HCT116 (cell line): Measurements from ENCODE around the gene MEF2D. TPM values are rescaled to one million over a fixed set of nuclear protein-coding genes. Genes with fewer than 3 reads are reported as not detected.

Experiments used
- ATAC-seq: fragments of 200-7000 bp; cut with Tn5 transposase; 2 replicates; pipeline ENCODE4 v1.9.1; 2020; ENCODE audit warnings: mild to moderate bottlenecking, moderate library complexity
- BruUV-seq: library from RNA; stranded (reverse); fragments of 400-500 nt; replicated peaks from 2 replicates; lab custom pipeline; 2021; lab: Mats Ljungman, UMichigan
- CTCF ChIA-PET: fragments of 300-600 bp; sonication (Branson Sonifier 250); formaldehyde crosslinking; loops from one replicate; lab custom pipeline; 2021; ENCODE audit warnings: antibody characterized with exemption; lab: Charles Lee
- POLR2A ChIA-PET: fragments of 300-600, 350-600 bp; sonication (Branson Sonifier 250); formaldehyde crosslinking; loops from one replicate; lab custom pipeline; 2021; ENCODE audit warnings: antibody characterized with exemption; lab: Charles Lee
- RAD21 ChIA-PET, 2 experiments: fragments of 300-600 bp; sonication (Branson Sonifier 250); formaldehyde crosslinking; loops; one replicate each; lab custom pipeline; 2023; ENCODE audit warnings: low total read pairs in 2 of 2; ENCODE audit not compliant: uncharacterized antibody in 2 of 2, unreplicated experiment in 2 of 2, low non-redundant PET in 1 of 2; lab: Charles Lee
- DNase-seq: peaks from one replicate; pipeline ENCODE4 v3.0.0-alpha.2; 2010; ENCODE audit warnings: low read depth, low spot score
- H2AFZ ChIP-seq: fragments of 200-600 bp; shearing (Covaris generic), sonication (generic); 2 replicates; pipeline ENCODE4 v1.6.1; 2017; ENCODE audit warnings: low read depth, mixed run types, mixed read lengths, antibody characterized with exemption, low read length; ENCODE audit not compliant: poor library complexity, severe bottlenecking
- H3K27ac ChIP-seq: 2 replicates; pipeline ENCODE4 v1.5.1; 2012; ENCODE audit warnings: low read depth, low read length
- H3K27me3 ChIP-seq: fragments of 200-600 bp; sonication (generic); 2 replicates; pipeline ENCODE4 v1.6.1; 2016; ENCODE audit warnings: mixed run types, low read length, mixed read lengths; ENCODE audit not compliant: insufficient read depth
- H3K36me3 ChIP-seq, 2 experiments: fragments of 200-500 bp in 1 of 2; fragments of 200-600 bp in 1 of 2; sonication (Bioruptor generic) in 1 of 2; sonication (generic) in 1 of 2; 2 replicates each; pipeline versions ENCODE4 v1.5.1 to v1.6.1; 2014 to 2016; ENCODE audit warnings: low read length in 2 of 2, inconsistent platforms in 1 of 2, mixed read lengths in 1 of 2, mixed run types in 1 of 2; ENCODE audit not compliant: insufficient read depth in 2 of 2, control insufficient read depth in 1 of 2
- H3K4me1 ChIP-seq, 2 experiments: fragments of 200-600 bp in 1 of 2; sonication (generic) in 1 of 2; 2 replicates each; pipeline versions ENCODE4 v1.5.1 to v1.6.1; 2012 to 2017; ENCODE audit warnings: low read length in 2 of 2, inconsistent platforms in 1 of 2, mild to moderate bottlenecking in 1 of 2, mixed read lengths in 1 of 2, mixed run types in 1 of 2, moderate library complexity in 1 of 2; ENCODE audit not compliant: insufficient read depth in 2 of 2, control insufficient read depth in 1 of 2
- H3K4me2 ChIP-seq: fragments of 200-600 bp; sonication (generic); 2 replicates; pipeline ENCODE4 v1.6.1; 2017; ENCODE audit warnings: mixed run types, low read length, mixed read lengths
- H3K4me3 ChIP-seq, 2 experiments: fragments of 200-600 bp in 1 of 2; sonication (generic) in 1 of 2; replicated peaks in 1 of 2; 2 replicates each; pipeline ENCODE4 v1.5.1; 2011 to 2016; ENCODE audit warnings: low read length in 2 of 2, control low read depth in 1 of 2, low read depth in 1 of 2, mild to moderate bottlenecking in 1 of 2, mixed read lengths in 1 of 2, mixed run types in 1 of 2
- H3K79me2 ChIP-seq: fragments of 200-600 bp; sonication (generic); 2 replicates; pipeline ENCODE4 v1.6.1; 2017; ENCODE audit warnings: mild to moderate bottlenecking, mixed run types, low read length, moderate library complexity, mixed read lengths; ENCODE audit not compliant: insufficient read depth
- H3K9ac ChIP-seq: fragments of 200-600 bp; sonication (generic); 2 replicates; pipeline ENCODE4 v1.6.1; 2016; ENCODE audit warnings: low read length, mixed read lengths
- H3K9me2 ChIP-seq: fragments of 200-600 bp; sonication (generic), shearing (Covaris generic); 2 replicates; pipeline ENCODE4 v1.6.1; 2017; ENCODE audit warnings: mixed run types, mild to moderate bottlenecking, moderate library complexity; ENCODE audit not compliant: insufficient read depth
- H3K9me3 ChIP-seq, 2 experiments: fragments of 200-500 bp in 1 of 2; fragments of 200-600 bp in 1 of 2; sonication (Bioruptor generic) in 1 of 2; sonication (generic) in 1 of 2; 2 replicates each; pipeline ENCODE4 v1.6.1; 2014 to 2017; ENCODE audit warnings: low read length in 2 of 2, mixed read lengths in 2 of 2, inconsistent platforms in 1 of 2, low read depth in 1 of 2, mild to moderate bottlenecking in 1 of 2, mixed run types in 1 of 2, moderate library complexity in 1 of 2; ENCODE audit not compliant: control insufficient read depth in 1 of 2, insufficient read depth in 1 of 2
- H4K20me1 ChIP-seq: fragments of 200-600 bp; sonication (generic), shearing (Covaris generic); 2 replicates; pipeline ENCODE4 v1.6.1; 2017; ENCODE audit warnings: mixed run types, mild to moderate bottlenecking, moderate library complexity; ENCODE audit not compliant: insufficient read depth
- CBX3 ChIP-seq: IDR thresholded peaks from 2 replicates; pipeline ENCODE4 v1.6.1; 2012; ENCODE audit warnings: low read depth
- EGR1 ChIP-seq: IDR thresholded peaks from 2 replicates; pipeline ENCODE4 v1.6.1; 2012; ENCODE audit warnings: low read depth
- FOSL1 ChIP-seq: IDR thresholded peaks from 2 replicates; pipeline ENCODE4 v1.6.1; 2012; ENCODE audit warnings: low read depth
- JUND ChIP-seq: IDR thresholded peaks from 2 replicates; pipeline ENCODE4 v1.6.1; 2012
- RAD21 ChIP-seq: IDR thresholded peaks from 2 replicates; pipeline ENCODE4 v1.6.1; 2012; ENCODE audit warnings: low read depth, mild to moderate bottlenecking
- SIN3A ChIP-seq: IDR thresholded peaks from 2 replicates; pipeline ENCODE4 v1.6.1; 2012; ENCODE audit warnings: low read depth
- SP1 ChIP-seq: IDR thresholded peaks from 2 replicates; pipeline ENCODE4 v1.6.1; 2012; ENCODE audit warnings: low read depth
- SRF ChIP-seq: IDR thresholded peaks from 2 replicates; pipeline ENCODE4 v1.6.1; 2012; ENCODE audit warnings: low read depth
- TCF7L2 ChIP-seq: IDR thresholded peaks from 2 replicates; pipeline ENCODE4 v1.7.0; 2011; ENCODE audit warnings: borderline replicate concordance, inconsistent platforms; ENCODE audit not compliant: insufficient read depth, insufficient read length; ENCODE audit errors: extremely low read depth
- ZNF274 ChIP-seq: fragments of 200-500 bp; sonication (Bioruptor generic); IDR thresholded peaks from 2 replicates; pipeline ENCODE4 v1.6.1; 2014; ENCODE audit warnings: mild to moderate bottlenecking, low read depth, low read length, inconsistent platforms
- intact Hi-C: fragments of 100-400 bp; cut with micrococcal nuclease; formaldehyde crosslinking; loops from 2 replicates; pipeline ENCODE4 v1.10.0; 2022
- total RNA-seq: library from RNA; stranded (reverse); gene quantifications from one replicate; pipeline ENCODE4 v1.2.1, GENCODE V29; 2021; ENCODE audit not compliant: unreplicated experiment
- TF ChIP-seq, protein P1 (sequence below), 3 experiments: fragments of 200-600 bp in 1 of 3; sonication (generic) in 1 of 3; IDR thresholded peaks in 2 of 3; conservative IDR thresholded peaks in 1 of 3; 2 replicates each; pipeline ENCODE4 v1.5.1; 2012 to 2017; ENCODE audit warnings: low read depth in 2 of 3, low read length in 2 of 3, antibody characterized with exemption in 1 of 3, borderline replicate concordance in 1 of 3, control low read depth in 1 of 3, mild to moderate bottlenecking in 1 of 3, mixed read lengths in 1 of 3, mixed run types in 1 of 3, moderate library complexity in 1 of 3; ENCODE audit not compliant: insufficient read depth in 1 of 3
- TF ChIP-seq, protein P2 (sequence below): IDR thresholded peaks from 2 replicates; pipeline ENCODE4 v1.6.1; 2012
- TF ChIP-seq, protein P3 (sequence below): IDR thresholded peaks from 2 replicates; pipeline ENCODE4 v1.6.1; 2012; ENCODE audit warnings: low read depth

MEF2D gene
- total RNA-seq, 1 experiment from 2014 or later = 44.2 TPM

DNA sequence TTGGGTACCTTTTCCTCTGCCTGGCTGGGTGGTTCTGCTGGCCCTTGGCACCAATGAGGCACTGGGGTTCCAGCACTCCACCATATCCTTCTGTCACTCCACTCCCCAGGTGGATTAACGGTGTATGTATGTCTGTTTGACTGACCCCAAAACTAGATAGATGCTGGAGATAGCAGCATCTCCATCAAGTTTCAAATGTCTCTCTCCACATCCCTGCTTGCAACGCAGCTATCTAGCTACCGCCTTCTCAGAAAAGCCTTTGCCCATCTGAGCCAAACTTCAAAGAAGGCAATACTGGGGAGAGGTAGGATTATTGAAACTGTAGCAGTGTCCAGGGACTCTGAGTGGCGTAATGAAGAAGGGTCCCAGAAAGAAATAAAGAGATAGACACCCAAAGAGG, 67.5 kb downstream of the MEF2D start:
- H3K4me1 ChIP-seq = no peaks in the 10 kb centered on the region
- TF ChIP-seq SP1 (no peak), TCF7L2 (no peak), ZNF274 (no peak), SIN3A (no peak), CBX3 (no peak)
- ATAC-seq (no peak), DNase-seq (no peak)
- H3K9ac ChIP-seq = no peak overlapping the region
- no peaks in the 10 kb centered on the region for H3K9me3 ChIP-seq
- POLR2A ChIA-PET = no interaction called here
- H3K36me3 ChIP-seq = no peaks in the 10 kb centered on the region
- H3K27ac ChIP-seq = no peak overlapping the region
- no peak overlapping the region for H2AFZ ChIP-seq
- H3K79me2 ChIP-seq = no peaks in the 10 kb centered on the region
- H3K27me3 ChIP-seq = peaks cover 8% of the 10 kb centered on the region; the same call in 1 of the 2 replicates
- no TSS peak for BruUV-seq
- H4K20me1 ChIP-seq = no peaks in the 10 kb centered on the region
- no peak overlapping the region for H3K4me3 ChIP-seq
- intact Hi-C loops = no loop called here
- CTCF ChIA-PET = interaction anchor here (2.9 kb wide), 1 partner anchor 47 kb away, joined by 14 read pairs; no protein-coding TSS in a partner anchor
- no peak overlapping the region for H3K4me2 ChIP-seq
- RAD21 ChIA-PET = no interaction called here
- H3K9me2 ChIP-seq = no peaks in the 10 kb centered on the region

DNA sequence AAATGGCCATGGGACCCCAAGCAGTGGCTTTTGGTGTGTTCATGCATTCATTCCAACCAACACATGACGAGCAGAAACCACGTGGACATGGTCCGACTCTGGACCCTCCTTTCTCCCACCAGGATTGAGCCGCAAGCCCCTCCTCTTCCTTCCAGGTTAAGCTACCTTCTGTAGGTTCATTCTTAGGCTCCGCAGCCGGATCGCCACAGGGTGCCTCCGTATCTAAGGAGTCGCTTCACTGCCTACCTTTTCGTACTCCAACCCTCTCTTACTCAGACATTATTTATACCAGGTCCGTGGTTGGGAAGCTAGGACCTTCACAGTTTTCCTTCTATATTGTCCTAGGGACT, 67.9 kb downstream of the MEF2D start:
- H3K4me2 ChIP-seq = no peak overlapping the region
- no peak overlapping the region for H3K4me3 ChIP-seq
- no peak overlapping the region for H3K27ac ChIP-seq
- no peaks in the 10 kb centered on the region for H3K9me2 ChIP-seq
- H3K9me3 ChIP-seq = no peaks in the 10 kb centered on the region
- CTCF ChIA-PET = interaction anchor here (2.9 kb wide), 1 partner anchor 47 kb away, joined by 14 read pairs; no protein-coding TSS in a partner anchor
- TF ChIP-seq, protein P1, sequence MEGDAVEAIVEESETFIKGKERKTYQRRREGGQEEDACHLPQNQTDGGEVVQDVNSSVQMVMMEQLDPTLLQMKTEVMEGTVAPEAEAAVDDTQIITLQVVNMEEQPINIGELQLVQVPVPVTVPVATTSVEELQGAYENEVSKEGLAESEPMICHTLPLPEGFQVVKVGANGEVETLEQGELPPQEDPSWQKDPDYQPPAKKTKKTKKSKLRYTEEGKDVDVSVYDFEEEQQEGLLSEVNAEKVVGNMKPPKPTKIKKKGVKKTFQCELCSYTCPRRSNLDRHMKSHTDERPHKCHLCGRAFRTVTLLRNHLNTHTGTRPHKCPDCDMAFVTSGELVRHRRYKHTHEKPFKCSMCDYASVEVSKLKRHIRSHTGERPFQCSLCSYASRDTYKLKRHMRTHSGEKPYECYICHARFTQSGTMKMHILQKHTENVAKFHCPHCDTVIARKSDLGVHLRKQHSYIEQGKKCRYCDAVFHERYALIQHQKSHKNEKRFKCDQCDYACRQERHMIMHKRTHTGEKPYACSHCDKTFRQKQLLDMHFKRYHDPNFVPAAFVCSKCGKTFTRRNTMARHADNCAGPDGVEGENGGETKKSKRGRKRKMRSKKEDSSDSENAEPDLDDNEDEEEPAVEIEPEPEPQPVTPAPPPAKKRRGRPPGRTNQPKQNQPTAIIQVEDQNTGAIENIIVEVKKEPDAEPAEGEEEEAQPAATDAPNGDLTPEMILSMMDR (IDR thresholded peaks at IDR 0.05 in 2 of 3, conservative IDR thresholded peaks at IDR 0.05 in 1 of 3; ENCODE audit: borderline replicate concordance in 1 of 3, insufficient read depth in 1 of 3, low read depth in 2 of 3, low read length in 2 of 3) = no peak
- TF ChIP-seq CBX3 (no peak), ZNF274 (no peak), JUND (no peak), EGR1 (no peak), SIN3A (no peak), FOSL1 (no peak), SRF (no peak), RAD21 (no peak), SP1 (no peak)
- TF ChIP-seq, protein P2, sequence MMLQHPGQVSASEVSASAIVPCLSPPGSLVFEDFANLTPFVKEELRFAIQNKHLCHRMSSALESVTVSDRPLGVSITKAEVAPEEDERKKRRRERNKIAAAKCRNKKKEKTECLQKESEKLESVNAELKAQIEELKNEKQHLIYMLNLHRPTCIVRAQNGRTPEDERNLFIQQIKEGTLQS = no peak
- TF ChIP-seq, protein P3, sequence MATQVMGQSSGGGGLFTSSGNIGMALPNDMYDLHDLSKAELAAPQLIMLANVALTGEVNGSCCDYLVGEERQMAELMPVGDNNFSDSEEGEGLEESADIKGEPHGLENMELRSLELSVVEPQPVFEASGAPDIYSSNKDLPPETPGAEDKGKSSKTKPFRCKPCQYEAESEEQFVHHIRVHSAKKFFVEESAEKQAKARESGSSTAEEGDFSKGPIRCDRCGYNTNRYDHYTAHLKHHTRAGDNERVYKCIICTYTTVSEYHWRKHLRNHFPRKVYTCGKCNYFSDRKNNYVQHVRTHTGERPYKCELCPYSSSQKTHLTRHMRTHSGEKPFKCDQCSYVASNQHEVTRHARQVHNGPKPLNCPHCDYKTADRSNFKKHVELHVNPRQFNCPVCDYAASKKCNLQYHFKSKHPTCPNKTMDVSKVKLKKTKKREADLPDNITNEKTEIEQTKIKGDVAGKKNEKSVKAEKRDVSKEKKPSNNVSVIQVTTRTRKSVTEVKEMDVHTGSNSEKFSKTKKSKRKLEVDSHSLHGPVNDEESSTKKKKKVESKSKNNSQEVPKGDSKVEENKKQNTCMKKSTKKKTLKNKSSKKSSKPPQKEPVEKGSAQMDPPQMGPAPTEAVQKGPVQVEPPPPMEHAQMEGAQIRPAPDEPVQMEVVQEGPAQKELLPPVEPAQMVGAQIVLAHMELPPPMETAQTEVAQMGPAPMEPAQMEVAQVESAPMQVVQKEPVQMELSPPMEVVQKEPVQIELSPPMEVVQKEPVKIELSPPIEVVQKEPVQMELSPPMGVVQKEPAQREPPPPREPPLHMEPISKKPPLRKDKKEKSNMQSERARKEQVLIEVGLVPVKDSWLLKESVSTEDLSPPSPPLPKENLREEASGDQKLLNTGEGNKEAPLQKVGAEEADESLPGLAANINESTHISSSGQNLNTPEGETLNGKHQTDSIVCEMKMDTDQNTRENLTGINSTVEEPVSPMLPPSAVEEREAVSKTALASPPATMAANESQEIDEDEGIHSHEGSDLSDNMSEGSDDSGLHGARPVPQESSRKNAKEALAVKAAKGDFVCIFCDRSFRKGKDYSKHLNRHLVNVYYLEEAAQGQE = no peak
- H3K4me1 ChIP-seq = no peaks in the 10 kb centered on the region
- H4K20me1 ChIP-seq = no peaks in the 10 kb centered on the region
- no peaks in the 10 kb centered on the region for H3K79me2 ChIP-seq
- POLR2A ChIA-PET = no interaction called here
- DNase-seq (no peak), ATAC-seq (no peak)
- H3K36me3 ChIP-seq = no peaks in the 10 kb centered on the region
- BruUV-seq = no TSS peak
- intact Hi-C loops = no loop called here
- H3K27me3 ChIP-seq = peaks cover 8% of the 10 kb centered on the region; the same call in 1 of the 2 replicates
- H3K9ac ChIP-seq = no peak overlapping the region
- RAD21 ChIA-PET = no interaction called here
- H2AFZ ChIP-seq = no peak overlapping the region
